SK-N-MC (cell line): ENCODE results near the gene CD4.

Source experiments
- DNase-seq: peaks from one replicate; pipeline ENCODE4 v3.0.0-alpha.2; 2011; ENCODE audit warnings: low read depth, low spot score
- H3K27ac ChIP-seq: fragments of 200-600 bp; sonication (generic); 2 replicates; pipeline ENCODE4 v1.5.1; 2016; ENCODE audit warnings: mixed run types
- H3K36me3 ChIP-seq: fragments of 200-600 bp; sonication (generic); 2 replicates; pipeline ENCODE4 v1.6.1; 2017; ENCODE audit warnings: antibody characterized with exemption, low read length, mixed read lengths; ENCODE audit not compliant: insufficient read depth
- H3K4me3 ChIP-seq: fragments of 200-600 bp; sonication (generic); 2 replicates; pipeline ENCODE4 v1.5.1; 2016
- H3K9ac ChIP-seq: fragments of 200-600 bp; sonication (generic); 2 replicates; pipeline ENCODE4 v1.8.0; 2017; ENCODE audit warnings: mixed run types, mixed read lengths; ENCODE audit not compliant: insufficient read length
- H3K9me3 ChIP-seq: fragments of 200-600 bp; sonication (generic); 2 replicates; pipeline ENCODE4 v1.6.1; 2017; ENCODE audit warnings: low read depth, mild to moderate bottlenecking, antibody characterized with exemption, low read length, moderate library complexity, mixed read lengths
- EZH2 ChIP-seq: fragments of 200-600 bp; sonication (generic); IDR thresholded peaks from one replicate; pipeline ENCODE4 v1.6.1; 2017; ENCODE audit warnings: antibody characterized with exemption
- FOXP2 ChIP-seq: optimal IDR thresholded peaks from 2 replicates; pipeline ENCODE3; 2011; ENCODE audit warnings: mild to moderate bottlenecking, moderate library complexity; ENCODE audit not compliant: insufficient read depth; ENCODE audit errors: extremely low read length, control extremely low read depth
- POLR2AphosphoS5 ChIP-seq: IDR thresholded peaks from 2 replicates; pipeline ENCODE4 v1.6.1; 2012; ENCODE audit warnings: mild to moderate bottlenecking, low read depth, low read length, borderline replicate concordance

The CD4 gene

GRCh38 chr12:6821591-6822425 is 32.5 kb downstream of the CD4 start, which contains the start of gene GPR162:
TSS of gene GPR162 (plus strand) at chr12:6821821. CDS start at chr12:6823899, 2,078 bp downstream.
- Histone ChIP-seq H3K9ac (peak within 1 kb of the TSS; percentile 28), H3K36me3 (no peaks in the 10 kb centered on the region), H3K4me3 (peak within 1 kb of the TSS; percentile 78), H3K27ac (peak within 1 kb of the TSS; percentile 42; the same call in 1 of the 2 replicates), H3K9me3 (no peaks in the 10 kb centered on the region)
- TF ChIP-seq POLR2AphosphoS5: no peak; the same call in 1 of the 2 replicates
- no peak for TF ChIP-seq EZH2
- TF ChIP-seq FOXP2: no peak
- DNase-seq: no peak

- peak overlapping the region; percentile 78 for H3K4me3 ChIP-seq
- no peaks in the 10 kb centered on the region for H3K9me3 ChIP-seq
- DNase-seq: no peak
- H3K9ac ChIP-seq: no peak overlapping the region
- H3K36me3 ChIP-seq: no peaks in the 10 kb centered on the region
- TF ChIP-seq FOXP2 (no peak), EZH2 (no peak), POLR2AphosphoS5 (no peak)
- H3K27ac ChIP-seq: no peak overlapping the region
These were observed 33.3 kb downstream of the CD4 start for GRCh38 chr12:6822426-6823135.

- TF ChIP-seq POLR2AphosphoS5 (peak; percentile 17; the same call in 1 of the 2 replicates), EZH2 (no peak), FOXP2 (no peak)
- Histone ChIP-seq H3K9ac (no peak overlapping the region), H3K4me3 (no peak overlapping the region), H3K9me3 (no peaks in the 10 kb centered on the region), H3K27ac (no peak overlapping the region), H3K36me3 (no peaks in the 10 kb centered on the region)
- DNase-seq: no peak
These were observed 34.1 kb downstream of the CD4 start for GRCh38 chr12:6823182-6824084.

GRCh38 chr12:6824085-6824775 is 34.9 kb downstream of the CD4 start:
- no peaks in the 10 kb centered on the region for H3K9me3 ChIP-seq
- DNase-seq: no peak
- no peaks in the 10 kb centered on the region for H3K36me3 ChIP-seq
- TF ChIP-seq EZH2 (no peak), FOXP2 (no peak), POLR2AphosphoS5 (no peak; the same call in 1 of the 2 replicates)
- no peak overlapping the region for H3K27ac ChIP-seq
- H3K4me3 ChIP-seq: no peak overlapping the region
- no peak overlapping the region for H3K9ac ChIP-seq

- 0 out of 2 replicates have a peak, but pooled peaks have one; percentile 37 for TF ChIP-seq POLR2AphosphoS5
- TF ChIP-seq EZH2: no peak
- no peaks in the 10 kb centered on the region for H3K36me3 ChIP-seq
- no peak overlapping the region for H3K9ac ChIP-seq
- no peaks in the 10 kb centered on the region for H3K9me3 ChIP-seq
- no peak for DNase-seq
- H3K27ac ChIP-seq: no peak overlapping the region
- no peak overlapping the region for H3K4me3 ChIP-seq
These were observed 35.6 kb downstream of the CD4 start for GRCh38 chr12:6824901-6825381.

- no peak for DNase-seq
- H3K9me3 ChIP-seq: no peaks in the 10 kb centered on the region
- TF ChIP-seq EZH2 (no peak), FOXP2 (no peak), POLR2AphosphoS5 (no peak)
- no peak overlapping the region for H3K4me3 ChIP-seq
- no peak overlapping the region for H3K27ac ChIP-seq
- H3K9ac ChIP-seq: no peak overlapping the region
- no peaks in the 10 kb centered on the region; the same call in 1 of the 2 replicates for H3K36me3 ChIP-seq
These were observed 36.2 kb downstream of the CD4 start for GRCh38 chr12:6825398-6826124.

- no peaks in the 10 kb centered on the region for H3K9me3 ChIP-seq
- TF ChIP-seq FOXP2: no peak
- TF ChIP-seq POLR2AphosphoS5: no peak
- no peak for TF ChIP-seq EZH2
- DNase-seq: no peak
- H3K4me3 ChIP-seq: no peak overlapping the region
- no peak overlapping the region for H3K9ac ChIP-seq
- H3K36me3 ChIP-seq: no peaks in the 10 kb centered on the region; the same call in 1 of the 2 replicates
- H3K27ac ChIP-seq: no peak overlapping the region
These were observed 36.9 kb downstream of the CD4 start for GRCh38 chr12:6826125-6826733.
